CD14-positive monocyte (primary cell): ENCODE measurements around the gene GNGT1. TPM values are rescaled to one million over a fixed set of nuclear protein-coding genes. Genes with fewer than 3 reads are reported as not detected.
A peak's percentile ranks its signal among the peaks of the same experiment; 100 is the strongest.

Experiments used
- DNase-seq, 3 donors: peaks; one replicate each; pipeline ENCODE4 v3.0.0-alpha.2; 2011 to 2022
- H2AFZ ChIP-seq: 2 replicates; pipeline ENCODE4 v1.6.0; 2012; ENCODE audit warnings: mild to moderate bottlenecking, low read depth, low read length, inconsistent platforms; ENCODE audit not compliant: insufficient read depth, poor library complexity, severe bottlenecking
- H3K27ac ChIP-seq, 2 donors: 1 replicate in 1 of 2; 2 replicates in 1 of 2; pipeline ENCODE4 v1.5.1; 2012 to 2013; ENCODE audit warnings: low read length in 2 of 2, control low read depth in 1 of 2, inconsistent platforms in 1 of 2, low read depth in 1 of 2, mild to moderate bottlenecking in 1 of 2
- H3K27me3 ChIP-seq, 2 donors: one replicate each; pipeline versions ENCODE4 v1.6.0 to v1.6.1; 2011 to 2013; ENCODE audit warnings: low read length in 2 of 2; ENCODE audit not compliant: control insufficient read depth in 2 of 2, insufficient read depth in 2 of 2
- H3K36me3 ChIP-seq, 2 donors: replicated peaks in 1 of 2; 1 replicate in 1 of 2; 2 replicates in 1 of 2; pipeline versions ENCODE4 v1.5.1 to v1.6.1; 2012 to 2013; ENCODE audit warnings: low read length in 2 of 2, control low read depth in 1 of 2, inconsistent platforms in 1 of 2, mild to moderate bottlenecking in 1 of 2; ENCODE audit not compliant: insufficient read depth in 2 of 2, control insufficient read depth in 1 of 2
- H3K4me1 ChIP-seq, 2 donors: 1 replicate in 1 of 2; 2 replicates in 1 of 2; pipeline versions ENCODE4 v1.5.1 to v1.6.1; 2012 to 2013; ENCODE audit warnings: low read length in 2 of 2, control low read depth in 1 of 2, inconsistent platforms in 1 of 2, mild to moderate bottlenecking in 1 of 2, moderate library complexity in 1 of 2; ENCODE audit not compliant: insufficient read depth in 2 of 2, control insufficient read depth in 1 of 2
- H3K4me2 ChIP-seq: replicated peaks from 2 replicates; pipeline ENCODE3; 2012; ENCODE audit warnings: low read length, moderate library complexity, mild to moderate bottlenecking; ENCODE audit not compliant: poor library complexity, severe bottlenecking; ENCODE audit errors: extremely low read depth
- H3K4me3 ChIP-seq, 3 experiments: fragments of 200-600 bp in 1 of 3; sonication (generic) in 1 of 3; replicated peaks in 1 of 3; 1 replicate in 2 of 3; 2 replicates in 1 of 3; pipeline ENCODE4 v1.5.1; 2011 to 2013; ENCODE audit warnings: low read length in 3 of 3, mild to moderate bottlenecking in 3 of 3, control low read depth in 2 of 3, low read depth in 2 of 3, inconsistent platforms in 1 of 3, moderate library complexity in 1 of 3
- H3K79me2 ChIP-seq: 2 replicates; pipeline ENCODE4 v1.6.0; 2012; ENCODE audit warnings: mild to moderate bottlenecking, control low read depth, inconsistent platforms, low read length, moderate library complexity; ENCODE audit not compliant: insufficient read depth
- H3K9ac ChIP-seq: 2 replicates; pipeline ENCODE4 v1.6.0; 2017; ENCODE audit warnings: low read length, mild to moderate bottlenecking; ENCODE audit not compliant: insufficient read depth, poor library complexity, severe bottlenecking
- H3K9me3 ChIP-seq, 2 donors: replicated peaks in 1 of 2; 1 replicate in 1 of 2; 2 replicates in 1 of 2; pipeline versions ENCODE4 v1.5.1 to v1.6.1; 2012 to 2013; ENCODE audit warnings: low read length in 2 of 2, control low read depth in 1 of 2; ENCODE audit not compliant: control insufficient read depth in 1 of 2, insufficient read depth in 1 of 2
- H4K20me1 ChIP-seq: 2 replicates; pipeline ENCODE4 v1.6.0; 2012; ENCODE audit warnings: mild to moderate bottlenecking, low read length, control low read depth, moderate library complexity; ENCODE audit not compliant: insufficient read depth
- H3K27ac Mint-ChIP-seq, 7 donors: one replicate each; pipeline ENCODE4 v1.8.0; 2020; ENCODE audit warnings: mild to moderate bottlenecking in 7 of 7, mixed read lengths in 7 of 7, moderate library complexity in 6 of 7, inconsistent platforms in 2 of 7
- H3K27me3 Mint-ChIP-seq, 3 donors: one replicate each; pipeline ENCODE4 v1.8.0; 2021 to 2022; ENCODE audit warnings: low read depth in 3 of 3, mild to moderate bottlenecking in 3 of 3, mixed read lengths in 3 of 3, moderate library complexity in 3 of 3, inconsistent platforms in 1 of 3
- H3K36me3 Mint-ChIP-seq, 2 donors: one replicate each; pipeline ENCODE4 v1.8.0; 2020; ENCODE audit warnings: mixed read lengths in 2 of 2, inconsistent platforms in 1 of 2, mild to moderate bottlenecking in 1 of 2
- H3K4me1 Mint-ChIP-seq: one replicate; pipeline ENCODE4 v1.8.0; 2020; ENCODE audit warnings: mild to moderate bottlenecking, mixed read lengths
- H3K4me3 Mint-ChIP-seq, 2 donors: one replicate each; pipeline ENCODE4 v1.8.0; 2020; ENCODE audit warnings: mild to moderate bottlenecking in 2 of 2, mixed read lengths in 2 of 2, moderate library complexity in 1 of 2
- H3K9me3 Mint-ChIP-seq, 7 donors: one replicate each; pipeline ENCODE4 v1.8.0; 2020 to 2022; ENCODE audit warnings: mixed read lengths in 7 of 7, mild to moderate bottlenecking in 6 of 7, moderate library complexity in 6 of 7, inconsistent platforms in 2 of 7
- CTCF ChIP-seq: fragments of 200-600 bp; IDR thresholded peaks from one replicate; pipeline ENCODE4 v1.8.0; 2022; ENCODE audit warnings: antibody characterized with exemption, mild to moderate bottlenecking
- WGBS: methylation state at CpG from one replicate; pipeline ENCODE4 v1.1.5; 2013; ENCODE audit warnings: missing lambda C conversion rate; ENCODE audit not compliant: insufficient coverage; 5-methylcytosine and 5-hydroxymethylcytosine counted together
- intact Hi-C, 2 donors: fragments of 100-400 bp; cut with micrococcal nuclease; formaldehyde crosslinking; loops; one replicate each; pipeline versions ENCODE4 v1.15.0 to v1.15.1; 2023
- polyA plus RNA-seq, 3 donors: library from polyadenylated mRNA; depleted of rRNA in 1 of 3; unstranded in 2 of 3; stranded (reverse) in 1 of 3; fragments of 300-500 nt in 2 of 3; fragments of >200 nt in 1 of 3; fragmentation: Illumina TruSeq in 2 of 3; gene quantifications; 1 replicate in 2 of 3; 2 replicates in 1 of 3; pipeline ENCODE4 v1.2.3, GENCODE V29; 2012 to 2021

Gene GNGT1
- polyA plus RNA-seq, 3 donors, result not detected

GRCh38 chr7:93890041-93890463 is 16.3 kb upstream of the GNGT1 start:
- Histone ChIP-seq H4K20me1 (no peaks in the 10 kb centered on the region), H3K9ac (no peak overlapping the region), H3K79me2 (no peaks in the 10 kb centered on the region), H2AFZ (no peak overlapping the region), H3K36me3 (no peaks in the 10 kb centered on the region), H3K27me3 (peaks cover 34 to 47% of the 10 kb centered on the region in 2 donors), H3K9me3 (no peaks in the 10 kb centered on the region), H3K4me3 (no peak overlapping the region), H3K27ac (no peak overlapping the region), H3K4me1 (no peaks in the 10 kb centered on the region), H3K4me2 (no peak overlapping the region)
- DNase-seq, result no peak
- intact Hi-C loops, result no loop called here
- WGBS, result 0% methylated on average over 26 of the region's 28 CpGs
- Mint-ChIP-seq H3K27me3 (peaks cover 35 to 50% (median 43%) of the 10 kb centered on the region in 3 donors), H3K36me3 (peaks cover 0 to 2% of the 10 kb centered on the region in 2 donors), H3K27ac (no peak overlapping the region), H3K4me1 (peaks cover 6% of the 10 kb centered on the region), H3K4me3 (peak overlapping the region in 1 of 2 donors; percentile 85), H3K9me3 (peaks cover 0 to 12% (median 4%) of the 10 kb centered on the region in 7 donors)
- TF ChIP-seq CTCF, result no peak

GRCh38 chr7:93890464-93891068 is 15.8 kb upstream of the GNGT1 start, which contains the start of gene TFPI2:
TSS of gene TFPI2 (minus strand) at chr7:93890753. CDS start at chr7:93890678, 75 bp downstream.
- H3K27ac Mint-ChIP-seq, result no peak within 1 kb of the TSS
- DNase-seq, result no peak
- H2AFZ ChIP-seq, result no peak within 1 kb of the TSS

More at GRCh38 chr7:93890464-93891068, 15.8 kb upstream of the GNGT1 start, which contains the start of gene TFPI2:
- Histone ChIP-seq H3K9ac (no peak within 1 kb of the TSS), H4K20me1 (no peaks in the 10 kb centered on the region), H3K36me3 (no peaks in the 10 kb centered on the region), H3K27ac (no peak within 1 kb of the TSS), H3K27me3 (peaks cover 34 to 47% of the 10 kb centered on the region in 2 donors), H3K4me1 (no peaks in the 10 kb centered on the region), H3K79me2 (no peaks in the 10 kb centered on the region), H3K4me2 (no peak within 1 kb of the TSS), H3K4me3 (no peak within 1 kb of the TSS), H3K9me3 (no peaks in the 10 kb centered on the region)
- peaks cover 35 to 50% (median 43%) of the 10 kb centered on the region in 3 donors for H3K27me3 Mint-ChIP-seq
- peaks cover 0 to 12% (median 4%) of the 10 kb centered on the region in 7 donors for H3K9me3 Mint-ChIP-seq
- peaks cover 0 to 2% of the 10 kb centered on the region in 2 donors for H3K36me3 Mint-ChIP-seq
- H3K4me3 Mint-ChIP-seq, result peak within 1 kb of the TSS in 1 of 2 donors; percentile 85
- WGBS, result under 1% methylated on average over 38 of the region's 49 CpGs
- peaks cover 6% of the 10 kb centered on the region for H3K4me1 Mint-ChIP-seq
- TF ChIP-seq CTCF, result no peak
- intact Hi-C loops, result no loop called here
